Kasumi-1 (cell line): ENCODE results near the gene EPHA1.

Source experiments
- DNase-seq, 2 experiments: peaks; one replicate each; lab custom pipeline; 2025; lab: John Stamatoyannopoulos, UW

Gene EPHA1

GRCh38 chr7:143388491-143389101 is 20.1 kb downstream of the EPHA1 start:
- no peak for DNase-seq

- no peak for DNase-seq
Measured at GRCh38 chr7:143388051-143388450, 20.6 kb downstream of the EPHA1 start.

- no peak for DNase-seq
Measured at GRCh38 chr7:143387156-143387975, 21.3 kb downstream of the EPHA1 start.

GRCh38 chr7:143385891-143386781 is 22.5 kb downstream of the EPHA1 start:
- peak; percentile 75 to 87 for DNase-seq

DNA sequence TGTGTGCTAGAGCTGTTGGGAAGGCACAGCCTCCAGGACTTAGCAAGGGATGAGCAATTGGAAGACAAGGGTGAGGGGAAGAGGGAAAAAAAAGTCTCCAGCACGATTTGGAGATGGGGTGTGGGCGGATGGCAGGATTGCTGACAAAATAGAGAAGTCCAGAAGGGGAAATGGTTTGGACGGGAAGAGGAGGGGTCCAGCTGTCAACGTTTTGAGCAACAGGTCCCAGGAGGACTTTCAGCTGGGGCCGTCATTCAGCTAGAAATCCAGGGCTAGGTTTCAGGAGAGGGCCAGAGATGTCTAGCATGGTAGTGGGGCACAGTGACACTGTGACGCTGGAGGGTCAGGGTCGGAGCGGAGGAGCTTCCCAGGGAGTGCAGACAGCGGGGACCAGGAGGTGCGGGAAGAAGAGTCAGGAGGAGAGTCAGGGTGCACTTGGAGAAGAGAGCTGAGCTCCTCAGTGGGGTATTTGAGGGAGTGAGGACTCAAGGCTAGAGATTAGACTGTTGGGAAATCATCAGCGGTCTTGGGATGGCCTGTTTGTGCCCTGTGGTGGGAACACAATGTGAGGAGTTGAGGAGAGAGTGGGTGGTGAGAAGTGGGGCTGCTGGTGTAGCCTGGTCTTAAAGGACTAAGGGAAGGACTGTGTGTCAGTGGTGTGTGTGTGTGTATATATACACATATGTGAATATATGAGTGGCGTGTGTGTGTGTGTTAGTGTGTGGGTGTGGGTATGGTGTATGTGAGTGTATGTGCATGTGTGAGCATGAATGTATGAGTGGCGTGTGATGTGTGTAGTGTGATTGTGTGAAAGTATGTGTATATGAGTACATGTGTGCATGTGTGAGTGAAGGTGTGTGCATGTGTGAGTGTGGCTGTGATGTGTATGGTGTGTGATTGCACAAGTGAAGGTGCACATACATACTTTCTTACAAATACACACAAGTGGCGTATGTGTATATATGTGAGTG is 23.7 kb downstream of the EPHA1 start:
- peak; percentile 52 to 78 for DNase-seq

- DNase-seq = no peak
Measured at GRCh38 chr7:143384148-143384547, 24.5 kb downstream of the EPHA1 start.

DNA sequence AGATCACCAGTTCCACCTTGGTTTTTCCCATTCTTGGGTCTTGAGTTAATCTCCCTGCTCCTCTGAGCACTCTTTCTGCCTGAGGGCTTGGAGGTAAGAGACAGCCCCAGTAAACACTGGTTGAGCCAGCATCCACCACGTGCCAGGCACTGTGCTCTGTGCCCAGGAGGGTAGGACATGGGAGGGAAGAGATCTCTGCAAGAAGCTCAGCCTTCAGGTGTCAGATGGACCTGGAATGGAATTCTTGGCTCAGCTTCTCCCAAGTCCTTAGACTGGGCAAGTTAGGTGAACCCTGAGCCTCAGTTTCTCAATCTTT is 25.1 kb downstream of the EPHA1 start:
- no peak for DNase-seq

GRCh38 chr7:143382791-143383641 is 25.6 kb downstream of the EPHA1 start:
- DNase-seq = no peak

- no peak for DNase-seq
Measured at GRCh38 chr7:143382126-143382790, 26.4 kb downstream of the EPHA1 start.

GRCh38 chr7:143381427-143382125 is 27.1 kb downstream of the EPHA1 start:
- DNase-seq = no peak

DNA sequence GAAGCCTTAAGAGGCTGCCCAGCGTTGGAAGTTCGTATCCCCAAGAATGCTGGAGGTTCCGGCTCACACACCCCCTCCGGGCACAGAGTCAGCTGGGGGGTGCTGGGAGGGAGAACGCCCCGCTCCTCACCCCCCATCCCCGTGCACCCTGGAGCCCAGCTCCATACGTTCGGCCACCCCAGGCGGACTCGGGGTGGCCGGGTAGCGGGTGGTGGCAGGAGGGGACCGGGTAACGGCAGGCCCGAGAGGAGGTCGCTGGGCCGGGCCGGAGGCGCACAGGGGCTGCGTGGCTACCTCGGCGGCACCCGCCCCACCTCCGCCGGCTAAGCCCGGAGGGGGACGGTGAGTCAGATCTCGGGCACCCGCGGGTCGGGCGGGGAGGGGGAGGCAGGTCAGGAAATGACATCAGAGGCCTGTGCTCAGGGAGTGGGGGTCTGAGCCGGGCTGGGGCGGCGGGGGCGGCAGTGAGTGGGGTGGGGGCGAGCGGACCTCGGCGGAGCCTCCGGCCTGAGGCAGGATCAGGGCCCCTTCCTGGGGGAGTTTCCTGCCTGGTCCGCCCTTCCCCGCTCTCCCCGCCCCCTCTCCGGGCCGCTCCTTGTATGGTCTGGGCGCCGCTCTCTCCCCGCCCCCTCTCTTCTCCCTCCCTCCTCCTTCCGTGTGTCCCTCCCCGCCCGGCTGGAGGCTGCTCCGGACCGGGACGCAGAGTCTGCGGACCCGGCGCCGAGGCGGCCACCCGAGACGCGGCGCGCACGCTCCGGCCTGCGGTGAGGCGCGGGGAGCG is 27.8 kb downstream of the EPHA1 start, which contains the start of gene ZYX:
Gene ZYX, plus strand, starts transcription at position 700 of the 781 bp plus-strand sequence. CDS start 227 bp downstream, outside the sequence.
- DNase-seq = peak; percentile 94 to 97

- peak; percentile 88 to 91 for DNase-seq
Measured at GRCh38 chr7:143380260-143380645, 28.4 kb downstream of the EPHA1 start.

DNA sequence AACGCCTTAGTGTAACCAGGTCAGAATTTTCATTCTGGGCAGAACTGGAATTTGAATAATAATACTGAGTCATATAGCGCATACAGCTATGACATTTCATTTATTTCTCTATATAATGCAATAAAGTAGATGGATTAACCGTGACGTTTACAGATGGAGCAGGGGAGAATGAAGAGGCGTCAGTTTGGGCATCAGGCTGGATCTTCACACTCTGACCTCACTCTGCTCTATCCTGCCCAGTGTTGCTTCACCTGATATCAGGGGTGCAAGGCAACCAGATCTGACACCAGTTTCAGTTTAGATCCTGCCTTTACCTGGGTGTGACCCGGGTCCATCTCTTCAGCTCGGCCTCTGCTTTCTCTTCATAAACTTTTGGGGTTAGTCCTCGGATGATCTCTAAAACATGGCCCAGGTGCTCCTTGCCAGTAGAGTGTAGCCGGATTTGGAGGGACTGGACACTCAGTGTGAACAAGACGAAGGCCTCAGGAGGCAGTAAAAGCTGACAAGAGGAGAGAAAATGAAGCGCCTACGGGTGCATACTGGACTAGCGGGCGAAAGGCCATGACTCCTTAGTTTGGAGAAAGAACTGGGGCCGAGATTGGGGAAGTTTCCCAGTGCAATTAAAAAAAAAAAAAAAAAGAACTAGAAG is 28.9 kb downstream of the EPHA1 start:
- DNase-seq = no peak

DNA sequence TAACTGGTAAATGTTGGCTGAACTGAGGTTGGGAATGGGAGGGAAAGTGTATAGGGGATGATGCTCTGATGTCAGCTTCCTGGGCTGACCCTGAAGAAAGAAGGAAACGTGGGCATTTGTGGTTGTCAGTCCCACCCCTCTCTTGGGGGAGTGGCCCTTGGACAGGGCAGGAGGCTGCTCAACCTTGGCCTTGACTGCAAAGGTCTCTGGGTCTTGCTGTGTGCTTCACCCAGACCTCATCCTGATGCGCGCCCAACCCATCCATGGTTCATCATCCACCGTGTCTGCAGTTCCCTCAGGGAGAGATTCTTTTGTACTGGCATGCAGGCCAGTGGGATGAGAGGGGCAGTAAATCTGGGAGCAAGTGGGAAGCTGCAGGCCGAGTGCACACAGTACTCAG is 32.3 kb downstream of the EPHA1 start:
- DNase-seq = no peak

- DNase-seq = peak; percentile 82 to 93
Measured at GRCh38 chr7:143375298-143376034, 33.2 kb downstream of the EPHA1 start.

- peak; percentile 69 to 79 for DNase-seq
Measured at GRCh38 chr7:143374561-143374960, 34.1 kb downstream of the EPHA1 start.

DNA sequence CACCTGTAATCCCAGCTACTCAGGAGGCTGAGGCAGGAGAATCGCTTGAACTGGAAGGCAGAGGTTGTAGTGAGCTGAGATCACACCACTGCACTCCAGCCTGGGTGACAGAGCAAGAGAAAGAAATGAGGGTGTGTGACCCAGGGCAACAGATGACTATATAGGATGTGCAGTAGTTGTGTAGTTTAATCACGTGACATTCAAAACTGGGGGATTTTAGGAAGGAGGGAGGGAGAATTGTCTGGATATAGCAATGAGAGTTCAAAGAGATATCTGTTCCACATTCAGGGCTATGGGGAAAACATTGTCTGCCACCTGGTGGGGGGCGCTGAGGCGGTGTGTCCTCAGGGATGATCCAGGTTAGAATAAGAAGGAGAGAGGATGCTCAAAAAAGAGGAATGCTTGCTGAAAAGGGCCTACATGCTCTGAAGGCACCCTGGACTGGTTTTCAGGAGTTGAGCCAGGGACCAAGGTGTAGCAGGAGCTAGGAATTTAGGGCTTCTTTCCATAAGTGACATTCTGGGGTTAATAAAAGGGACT is 35.3 kb downstream of the EPHA1 start:
- DNase-seq = no peak
